T-helper 2 cell treated with Interferon-gamma antibody and Interleukin-4, amounts not matched to agents 5 μg/mL and 100 μg/mL, for 36 hours (primary cell): ENCODE measurements around the gene RASGRP4.

Experiments used
- DNase-seq: peaks from one replicate; pipeline ENCODE4 v3.0.0; 2021; ENCODE audit warnings: low spot score
- H3K27ac Mint-ChIP-seq: one replicate; pipeline ENCODE4 v1.8.0; 2021; ENCODE audit warnings: mild to moderate bottlenecking, mixed read lengths
- H3K27me3 Mint-ChIP-seq: one replicate; pipeline ENCODE4 v1.8.0; 2021; ENCODE audit warnings: low read depth, mixed read lengths
- H3K36me3 Mint-ChIP-seq: one replicate; pipeline ENCODE4 v1.8.0; 2021; ENCODE audit warnings: low read depth, mixed read lengths
- H3K4me1 Mint-ChIP-seq: one replicate; pipeline ENCODE4 v1.8.0; 2021; ENCODE audit warnings: low read depth, mixed read lengths
- H3K4me3 Mint-ChIP-seq: one replicate; pipeline ENCODE4 v1.8.0; 2022; ENCODE audit warnings: mild to moderate bottlenecking, moderate library complexity, mixed read lengths
- H3K9me3 Mint-ChIP-seq: one replicate; pipeline ENCODE4 v1.8.0; 2021; ENCODE audit warnings: mixed read lengths

The RASGRP4 gene

DNA sequence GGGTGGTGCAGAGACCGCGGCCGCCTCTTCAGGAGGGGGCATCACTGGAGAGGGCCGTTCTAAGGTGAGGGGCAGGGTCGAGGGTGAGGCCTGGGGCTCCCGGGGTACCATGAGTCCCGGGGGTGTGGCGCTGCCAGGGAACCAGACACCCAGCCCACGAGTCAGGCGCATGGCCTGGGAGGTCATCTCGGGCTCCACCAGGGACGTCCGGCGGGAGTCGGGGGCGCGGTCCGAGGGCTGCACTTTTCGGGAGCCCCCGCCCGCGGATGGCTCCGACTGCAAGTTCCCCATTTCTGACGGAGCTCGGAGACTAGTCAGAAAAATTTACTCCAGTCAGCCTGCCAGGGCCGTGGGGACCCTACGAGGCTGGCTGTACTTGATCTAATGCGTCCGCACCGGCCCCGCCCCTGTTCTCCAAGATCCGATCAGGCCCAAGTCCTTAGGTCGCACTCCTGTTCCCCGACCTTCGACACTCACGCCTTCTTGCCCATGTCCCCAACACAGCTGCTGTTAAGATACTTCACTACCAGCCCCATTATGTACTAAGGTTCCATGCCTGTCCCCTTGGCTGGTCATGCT lies 39.0 kb downstream of the RASGRP4 start:
- peaks cover 31% of the 10 kb centered on the region for H3K36me3 Mint-ChIP-seq
- H3K4me1 Mint-ChIP-seq: peaks cover 13% of the 10 kb centered on the region
- H3K27me3 Mint-ChIP-seq: peaks cover 23% of the 10 kb centered on the region
- peak overlapping the region; percentile 38 for H3K27ac Mint-ChIP-seq
- DNase-seq: no peak
- H3K9me3 Mint-ChIP-seq: no peaks in the 10 kb centered on the region
- H3K4me3 Mint-ChIP-seq: peak overlapping the region; percentile 89

GRCh38 chr19:38386300-38386970 lies 39.6 kb downstream of the RASGRP4 start:
- H3K36me3 Mint-ChIP-seq: peaks cover 37% of the 10 kb centered on the region
- peaks cover 13% of the 10 kb centered on the region for H3K4me1 Mint-ChIP-seq
- peaks cover 20% of the 10 kb centered on the region for H3K27me3 Mint-ChIP-seq
- H3K27ac Mint-ChIP-seq: no peak overlapping the region
- DNase-seq: no peak
- no peak overlapping the region for H3K4me3 Mint-ChIP-seq
- no peaks in the 10 kb centered on the region for H3K9me3 Mint-ChIP-seq

DNA sequence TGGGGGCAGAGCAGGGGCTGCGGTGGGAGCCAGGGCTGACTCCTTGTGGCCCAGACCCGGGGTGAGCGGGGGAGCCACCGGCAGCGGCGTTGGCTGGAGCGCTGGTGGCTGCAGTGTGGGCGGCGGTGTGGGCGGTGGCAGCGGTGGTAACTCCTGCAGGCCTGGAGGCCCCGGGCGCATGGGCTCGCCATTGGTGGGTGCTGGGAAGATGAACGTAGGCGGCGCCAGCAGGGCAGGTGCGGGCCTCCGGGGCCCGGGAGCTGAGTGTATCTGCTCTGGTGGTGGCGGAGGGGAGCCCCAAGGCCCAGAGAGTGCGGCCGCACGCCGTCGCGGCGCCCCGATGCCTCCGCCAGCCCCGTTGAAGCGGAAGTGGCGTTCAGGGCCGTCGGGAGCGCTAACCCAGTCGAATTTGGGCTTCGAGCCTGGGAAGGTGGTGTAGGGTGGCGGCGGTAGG lies 40.2 kb downstream of the RASGRP4 start:
- Mint-ChIP-seq H3K4me1 (peaks cover 13% of the 10 kb centered on the region), H3K36me3 (peaks cover 41% of the 10 kb centered on the region), H3K27ac (no peak overlapping the region), H3K4me3 (no peak overlapping the region), H3K27me3 (peaks cover 14% of the 10 kb centered on the region), H3K9me3 (no peaks in the 10 kb centered on the region)
- DNase-seq: no peak

- Mint-ChIP-seq H3K9me3 (no peaks in the 10 kb centered on the region), H3K27me3 (peaks cover 11% of the 10 kb centered on the region), H3K4me1 (peaks cover 13% of the 10 kb centered on the region), H3K36me3 (peaks cover 43% of the 10 kb centered on the region), H3K4me3 (no peak overlapping the region), H3K27ac (no peak overlapping the region)
- DNase-seq: no peak
Observed at GRCh38 chr19:38385057-38385803, 40.8 kb downstream of the RASGRP4 start.

GRCh38 chr19:38384209-38385027 lies 41.6 kb downstream of the RASGRP4 start:
- Mint-ChIP-seq H3K27ac (no peak overlapping the region), H3K36me3 (peaks cover 49% of the 10 kb centered on the region), H3K9me3 (no peaks in the 10 kb centered on the region)

GRCh38 chr19:38383743-38384142 lies 42.3 kb downstream of the RASGRP4 start:
- peaks cover 11% of the 10 kb centered on the region for H3K4me1 Mint-ChIP-seq
- peaks cover 4% of the 10 kb centered on the region for H3K27me3 Mint-ChIP-seq
- H3K27ac Mint-ChIP-seq: no peak overlapping the region
- H3K9me3 Mint-ChIP-seq: no peaks in the 10 kb centered on the region
- DNase-seq: no peak
- H3K4me3 Mint-ChIP-seq: no peak overlapping the region
- H3K36me3 Mint-ChIP-seq: peaks cover 52% of the 10 kb centered on the region

More at GRCh38 chr19:38384209-38385027, 41.6 kb downstream of the RASGRP4 start:
- peaks cover 6% of the 10 kb centered on the region for H3K27me3 Mint-ChIP-seq
- no peak overlapping the region for H3K4me3 Mint-ChIP-seq
- no peak for DNase-seq
- peaks cover 12% of the 10 kb centered on the region for H3K4me1 Mint-ChIP-seq

DNA sequence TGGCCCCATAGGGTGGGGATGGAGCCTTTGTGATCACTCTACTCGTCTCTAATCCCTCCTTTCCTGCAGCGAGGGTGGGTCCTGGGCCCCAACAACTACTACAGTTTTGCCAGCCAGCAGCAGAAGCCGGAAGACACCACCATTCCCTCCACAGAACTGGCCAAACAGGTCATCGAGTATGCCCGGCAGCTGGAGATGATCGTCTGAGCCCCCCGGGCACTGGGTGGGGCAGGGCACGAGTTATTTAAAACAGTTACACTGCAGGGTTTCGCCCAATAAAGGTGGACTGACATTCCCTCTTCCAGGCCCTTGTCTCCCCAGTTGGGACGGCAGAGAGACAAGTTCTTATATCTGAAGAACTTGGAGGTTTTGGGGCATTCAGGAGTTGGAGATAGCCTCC lies 42.8 kb downstream of the RASGRP4 start:
- H3K4me3 Mint-ChIP-seq: no peak overlapping the region
- DNase-seq: no peak
- peaks cover 3% of the 10 kb centered on the region for H3K27me3 Mint-ChIP-seq
- H3K36me3 Mint-ChIP-seq: peaks cover 52% of the 10 kb centered on the region
- no peak overlapping the region for H3K27ac Mint-ChIP-seq
- no peaks in the 10 kb centered on the region for H3K9me3 Mint-ChIP-seq
- H3K4me1 Mint-ChIP-seq: peaks cover 10% of the 10 kb centered on the region

DNA sequence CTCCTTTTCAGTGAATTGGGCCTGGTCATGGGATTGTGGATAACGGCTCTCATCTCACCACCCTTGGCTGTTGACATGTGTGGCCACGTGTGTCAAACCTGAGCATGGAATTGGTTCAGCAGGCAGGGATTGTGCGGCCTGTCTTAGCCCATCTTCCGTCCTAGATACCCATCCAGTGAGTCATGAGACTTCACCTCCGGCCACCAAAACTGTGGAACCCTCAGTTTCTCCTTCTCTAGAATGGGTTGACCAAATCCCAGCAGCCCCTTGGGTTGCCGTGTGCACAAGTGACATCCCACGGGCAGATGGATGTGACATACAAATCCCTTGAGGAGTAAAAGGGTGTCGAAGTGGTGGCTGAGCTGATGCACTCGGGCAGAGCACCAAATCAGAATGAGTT lies 44.9 kb downstream of the RASGRP4 start:
- Mint-ChIP-seq H3K9me3 (no peaks in the 10 kb centered on the region), H3K27ac (no peak overlapping the region), H3K36me3 (peaks cover 55% of the 10 kb centered on the region), H3K27me3 (no peaks in the 10 kb centered on the region), H3K4me1 (peaks cover 8% of the 10 kb centered on the region), H3K4me3 (no peak overlapping the region)
- no peak for DNase-seq

DNA sequence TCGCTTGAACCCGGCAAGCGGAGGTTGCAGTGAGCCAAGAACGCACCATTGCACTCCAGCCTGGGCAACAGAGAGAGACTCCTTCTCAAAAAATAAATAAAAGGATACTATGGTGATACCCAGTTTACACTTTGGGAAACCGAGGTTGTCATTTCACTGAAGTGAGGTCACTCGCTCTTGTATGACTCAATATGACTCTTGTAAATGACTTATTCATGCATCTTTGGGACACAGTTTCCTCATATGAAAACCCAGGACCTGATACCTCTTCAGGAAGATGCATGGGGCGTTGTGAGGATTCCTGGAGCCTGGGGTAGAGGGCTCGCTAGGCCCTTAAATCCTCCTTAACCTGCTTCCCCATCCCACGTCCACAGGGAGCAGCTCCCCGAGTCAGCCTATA lies 47.2 kb downstream of the RASGRP4 start:
- Mint-ChIP-seq H3K4me3 (no peak overlapping the region), H3K27ac (no peak overlapping the region), H3K36me3 (peaks cover 53% of the 10 kb centered on the region)

GRCh38 chr19:38377052-38377451 lies 49.0 kb downstream of the RASGRP4 start:
- Mint-ChIP-seq H3K27ac (no peak overlapping the region), H3K9me3 (no peaks in the 10 kb centered on the region), H3K36me3 (peaks cover 38% of the 10 kb centered on the region), H3K4me3 (no peak overlapping the region), H3K27me3 (no peaks in the 10 kb centered on the region), H3K4me1 (peaks cover 16% of the 10 kb centered on the region)
- no peak for DNase-seq

More for the DNA sequence above, 47.2 kb downstream of the RASGRP4 start:
- DNase-seq: no peak
- H3K27me3 Mint-ChIP-seq: no peaks in the 10 kb centered on the region
- H3K4me1 Mint-ChIP-seq: peaks cover 16% of the 10 kb centered on the region
- H3K9me3 Mint-ChIP-seq: no peaks in the 10 kb centered on the region

GRCh38 chr19:38376576-38376975 lies 49.4 kb downstream of the RASGRP4 start:
- peaks cover 16% of the 10 kb centered on the region for H3K4me1 Mint-ChIP-seq
- peak overlapping the region; percentile 98 for H3K4me3 Mint-ChIP-seq
- peaks cover 33% of the 10 kb centered on the region for H3K36me3 Mint-ChIP-seq
- H3K27ac Mint-ChIP-seq: peak overlapping the region; percentile 36
- no peak for DNase-seq
- peaks cover 2% of the 10 kb centered on the region for H3K27me3 Mint-ChIP-seq
- no peaks in the 10 kb centered on the region for H3K9me3 Mint-ChIP-seq

GRCh38 chr19:38375748-38376147 lies 50.3 kb downstream of the RASGRP4 start:
- Mint-ChIP-seq H3K4me1 (peaks cover 16% of the 10 kb centered on the region), H3K27me3 (peaks cover 6% of the 10 kb centered on the region), H3K9me3 (no peaks in the 10 kb centered on the region), H3K36me3 (peaks cover 27% of the 10 kb centered on the region), H3K4me3 (peak overlapping the region; percentile 98), H3K27ac (peak overlapping the region; percentile 97)
- DNase-seq: no peak

- Mint-ChIP-seq H3K27ac (peak overlapping the region; percentile 97), H3K9me3 (no peaks in the 10 kb centered on the region), H3K27me3 (peaks cover 8% of the 10 kb centered on the region), H3K36me3 (peaks cover 24% of the 10 kb centered on the region), H3K4me3 (peak overlapping the region; percentile 98), H3K4me1 (peaks cover 16% of the 10 kb centered on the region)
- DNase-seq: no peak
Observed at GRCh38 chr19:38375098-38375493, 50.9 kb downstream of the RASGRP4 start.
